NCI-H128 (cell line): ENCODE measurements around the gene TSPO2.
"Not testable (repeated sequence)": the region's sequence is repeated elsewhere in the genome, so short reads cannot be mapped to it uniquely, and the experiment has no call there.

Source experiments
- DNase-seq: peaks from one replicate; lab custom pipeline; 2025; ENCODE audit not compliant: unreplicated experiment; lab: John Stamatoyannopoulos, UW

Gene TSPO2, protein sequence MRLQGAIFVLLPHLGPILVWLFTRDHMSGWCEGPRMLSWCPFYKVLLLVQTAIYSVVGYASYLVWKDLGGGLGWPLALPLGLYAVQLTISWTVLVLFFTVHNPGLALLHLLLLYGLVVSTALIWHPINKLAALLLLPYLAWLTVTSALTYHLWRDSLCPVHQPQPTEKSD

DNA sequence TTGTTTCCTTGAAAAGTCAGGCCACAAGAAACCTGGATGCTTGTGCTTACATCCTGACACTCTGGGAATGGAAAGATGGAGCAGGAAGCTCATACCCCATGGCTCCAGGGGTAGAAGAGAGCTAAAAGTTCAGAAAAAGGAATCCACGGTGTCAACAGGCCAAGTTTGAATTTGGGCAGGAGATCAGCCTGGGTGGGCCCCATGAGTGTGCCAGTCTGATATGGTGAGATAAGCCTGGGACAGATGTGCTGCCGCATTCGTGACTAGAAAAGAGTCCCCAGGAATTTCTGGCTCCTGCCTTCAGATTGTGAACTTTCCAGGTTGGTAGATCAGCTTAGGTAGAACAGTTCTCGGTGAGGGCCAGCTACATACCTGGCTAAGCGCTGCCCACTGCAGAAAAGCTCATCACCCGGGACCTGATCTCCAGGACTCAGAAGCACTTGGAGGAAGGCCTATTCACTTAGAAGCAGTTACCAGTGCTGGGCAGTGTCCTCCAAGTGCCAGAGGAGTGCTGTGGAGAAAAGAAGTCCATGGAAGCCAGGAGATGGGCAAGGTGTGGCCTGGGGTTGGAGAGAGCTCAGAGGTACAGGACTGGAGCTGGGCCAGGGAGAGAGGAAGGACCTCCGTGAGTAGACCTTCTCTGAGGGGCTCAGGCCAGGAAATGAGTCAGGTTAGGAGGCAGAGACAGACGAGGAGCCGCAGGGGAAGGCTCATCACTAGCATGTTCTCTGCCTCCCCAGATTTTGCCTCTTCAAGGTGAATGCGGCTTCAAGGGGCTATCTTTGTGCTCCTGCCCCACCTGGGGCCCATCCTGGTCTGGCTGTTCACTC is at the start of gene TSPO2:
Gene TSPO2, plus strand, starts transcription at position 242 of the 830 bp plus-strand sequence. Its CDS starts 519 bp downstream, at position 761.
- no peak for DNase-seq

DNA sequence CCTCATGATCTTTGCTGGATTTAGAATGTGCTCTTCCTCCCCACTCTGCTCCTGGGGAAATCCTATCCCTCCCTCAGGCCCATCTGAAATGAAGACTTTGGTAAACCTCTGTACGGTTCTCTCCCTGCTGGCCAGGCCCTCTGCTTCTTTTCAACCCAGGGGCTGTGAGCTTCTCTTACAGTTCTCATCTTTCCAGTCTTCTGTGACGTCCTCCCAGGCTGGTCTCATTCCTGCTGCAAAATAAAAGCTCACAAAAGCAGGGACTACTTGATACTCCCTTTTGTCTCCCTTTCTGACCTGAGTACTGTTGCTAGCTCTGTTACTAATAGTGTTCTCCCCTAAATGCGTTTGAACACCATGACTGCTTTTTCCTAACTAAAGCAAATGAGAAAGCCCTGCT is 49.5 kb upstream of the TSPO2 start:
- DNase-seq = no peak

DNA sequence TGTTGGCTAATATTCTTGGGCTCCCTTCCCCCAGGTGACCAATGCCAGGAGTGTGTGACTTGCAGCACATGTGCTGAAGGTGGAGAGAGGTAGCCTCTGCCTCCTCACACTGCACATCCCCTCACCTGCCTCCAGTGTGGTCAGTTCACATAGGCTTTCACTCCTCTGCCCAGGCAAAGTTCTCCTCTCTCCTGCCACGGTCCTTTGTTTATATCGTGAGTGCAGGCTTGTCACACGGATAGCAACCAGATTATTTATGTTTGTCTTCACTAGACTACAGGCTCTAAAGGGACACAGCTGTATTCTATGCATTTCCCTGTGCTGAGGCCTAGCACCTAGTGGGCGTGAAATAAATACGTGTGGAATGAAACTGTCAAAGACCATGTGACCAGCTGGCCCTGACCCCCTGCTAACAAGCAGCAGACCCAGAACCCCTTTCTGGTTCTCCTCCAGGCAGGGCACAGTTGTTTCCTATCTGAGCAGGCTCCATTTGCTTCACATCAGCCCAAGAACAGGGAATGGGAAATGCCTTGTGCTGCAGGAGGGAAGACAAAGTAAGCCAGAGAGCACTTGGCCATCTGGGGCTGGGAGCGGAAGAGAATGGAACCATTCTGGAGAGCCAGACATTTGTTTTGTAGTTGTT is 45.6 kb upstream of the TSPO2 start:
- no peak for DNase-seq

DNA sequence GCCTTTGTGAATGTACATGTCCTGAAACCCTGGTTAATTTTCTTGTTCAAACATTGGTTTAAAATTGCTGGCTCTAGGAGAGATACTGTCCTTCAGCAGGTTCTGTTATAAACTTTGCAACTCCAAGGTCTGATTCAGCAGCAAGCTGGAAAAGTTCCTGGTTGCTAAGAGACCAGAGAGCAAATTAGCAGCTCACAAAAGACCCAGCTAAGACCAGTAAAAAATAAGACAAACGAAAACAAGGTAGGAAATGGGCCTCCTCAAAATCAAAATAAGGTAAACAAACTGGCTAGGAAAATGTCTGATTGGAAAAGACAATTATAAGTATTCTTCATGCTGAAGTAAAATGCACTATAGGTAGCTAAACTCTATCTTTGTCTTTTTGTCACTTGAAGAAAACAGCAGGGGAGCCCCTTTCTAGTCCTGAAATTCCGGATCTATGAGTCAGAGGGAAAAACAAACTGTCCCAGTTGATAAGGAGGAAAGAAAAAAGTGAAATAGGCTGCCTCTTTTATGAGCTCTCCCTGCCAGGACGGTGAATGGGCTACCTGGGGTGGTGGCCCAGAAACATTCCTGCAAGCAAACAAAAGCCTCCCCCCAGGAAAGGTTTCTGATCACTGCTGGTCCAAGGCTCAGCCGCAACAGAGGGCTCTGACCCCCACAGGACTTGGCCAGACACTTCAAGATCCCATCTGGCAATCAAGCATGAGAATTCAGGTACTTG is 44.9 kb upstream of the TSPO2 start:
- DNase-seq = no peak

DNA sequence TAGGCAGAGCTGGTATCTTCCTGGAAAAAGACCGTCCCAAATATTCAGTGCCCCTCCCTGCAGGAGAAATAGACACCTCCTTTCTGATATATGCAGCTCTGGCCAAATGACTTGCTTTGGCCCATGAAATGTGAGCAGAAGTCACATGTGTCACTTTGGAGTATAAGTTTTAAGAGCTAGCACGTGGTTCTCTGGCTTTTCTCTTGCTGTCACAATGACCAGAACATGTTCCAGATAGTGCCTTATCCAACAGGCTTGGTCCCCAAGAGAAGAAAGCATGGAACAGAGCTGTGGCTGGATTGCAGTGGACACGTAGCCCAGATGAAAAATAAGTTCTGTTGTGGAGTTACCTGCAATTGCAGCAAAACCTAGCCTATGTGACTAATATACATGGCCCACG is 43.6 kb upstream of the TSPO2 start:
- DNase-seq = no peak

DNA sequence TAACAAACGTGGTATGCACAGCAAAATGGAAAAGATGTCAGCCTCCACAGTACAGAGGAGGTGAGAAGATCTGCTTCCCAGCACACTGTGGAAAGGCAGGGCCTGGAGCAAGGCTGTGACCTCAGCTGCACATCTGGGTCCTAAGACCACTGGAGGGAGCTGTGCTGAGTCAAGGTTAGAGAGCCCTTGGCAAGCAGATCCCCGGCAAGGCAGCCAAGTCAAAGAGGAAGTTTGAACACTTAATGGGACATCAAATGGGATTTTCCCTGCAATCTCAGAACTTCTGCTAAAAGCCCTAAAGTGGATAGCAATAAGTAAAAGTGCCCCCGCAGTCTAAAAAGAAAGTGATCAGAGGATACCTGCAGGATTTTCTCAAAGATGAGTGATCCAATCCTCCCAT is 42.7 kb upstream of the TSPO2 start:
- DNase-seq = no peak

DNA sequence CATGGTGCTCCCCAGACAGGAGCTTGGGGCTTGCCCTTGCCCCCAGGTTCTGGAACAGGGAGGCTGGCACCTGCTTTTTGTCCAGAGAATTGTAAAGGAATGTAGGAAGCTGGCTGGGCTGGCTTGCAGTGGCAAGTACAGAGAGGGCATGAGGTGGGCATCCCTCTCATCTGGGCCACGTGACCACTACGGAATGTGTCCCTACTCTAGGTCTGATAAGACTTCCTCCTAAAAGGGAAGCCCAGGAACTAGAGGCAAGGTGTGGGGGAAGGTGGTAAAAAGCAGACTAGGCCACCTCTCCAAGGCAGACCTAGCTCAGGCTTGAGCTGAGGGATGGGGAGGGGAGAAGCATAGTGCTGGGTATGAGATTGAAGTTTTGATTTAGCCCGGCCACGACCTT is 42.0 kb upstream of the TSPO2 start:
- DNase-seq = no peak

DNA sequence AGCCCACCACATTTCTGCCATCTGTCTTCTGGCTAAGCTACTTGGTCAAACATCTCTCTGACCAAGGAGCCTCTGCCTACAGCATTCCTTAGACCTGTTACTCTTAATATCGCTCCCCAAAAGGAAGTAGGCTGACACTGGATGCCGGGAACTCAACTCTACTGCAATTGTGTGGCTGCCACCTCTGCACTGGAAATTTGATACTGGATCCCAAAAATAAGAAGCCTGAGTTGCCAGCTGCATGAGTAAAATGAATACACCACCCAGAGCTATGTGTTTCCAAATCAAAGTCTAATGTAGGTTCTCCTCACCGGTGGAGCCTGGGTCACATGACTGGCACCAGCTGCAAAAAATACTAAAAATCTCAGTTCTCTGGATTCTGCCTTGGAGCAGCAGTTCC is 40.1 kb upstream of the TSPO2 start:
- DNase-seq = no peak

DNA sequence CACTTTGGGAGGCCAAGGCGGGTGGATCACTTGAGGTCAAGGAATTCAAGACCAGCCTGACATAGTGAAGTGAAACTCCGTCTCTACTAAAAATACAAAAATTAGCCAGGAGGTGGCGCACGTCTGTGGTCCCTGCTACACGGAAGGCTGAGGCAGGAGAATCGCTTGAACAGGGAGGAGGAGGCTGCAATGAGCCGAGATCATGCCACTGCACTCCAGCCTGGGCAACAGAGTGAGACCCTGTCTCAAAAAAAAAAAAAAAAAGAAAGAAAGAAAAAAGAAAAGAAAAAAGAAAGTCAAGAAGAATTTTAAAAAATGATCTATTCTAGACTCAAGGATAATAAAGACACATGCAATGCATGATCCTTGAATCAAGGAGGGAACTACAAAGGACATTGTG is 36.0 kb upstream of the TSPO2 start:
- DNase-seq = not testable (repeated sequence)

DNA sequence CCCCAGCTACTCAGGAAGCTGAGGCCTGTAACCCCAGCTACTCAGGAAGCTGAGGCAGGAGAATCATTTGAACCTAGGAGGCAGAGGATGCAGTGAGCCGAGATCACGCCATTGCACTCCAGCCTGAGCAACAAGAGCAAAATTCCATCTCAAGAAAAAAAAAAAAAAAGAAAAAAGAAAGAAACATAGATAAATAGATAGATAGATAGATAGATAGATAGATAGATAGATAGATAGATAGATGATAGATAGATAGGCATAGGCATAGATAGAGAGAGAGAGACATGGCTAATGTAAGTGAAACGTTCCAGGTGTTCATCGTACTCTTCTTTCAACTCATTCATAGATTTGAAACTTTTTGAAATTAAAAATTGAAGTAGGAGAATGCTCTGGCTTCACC is 35.3 kb upstream of the TSPO2 start:
- not testable (repeated sequence) for DNase-seq

DNA sequence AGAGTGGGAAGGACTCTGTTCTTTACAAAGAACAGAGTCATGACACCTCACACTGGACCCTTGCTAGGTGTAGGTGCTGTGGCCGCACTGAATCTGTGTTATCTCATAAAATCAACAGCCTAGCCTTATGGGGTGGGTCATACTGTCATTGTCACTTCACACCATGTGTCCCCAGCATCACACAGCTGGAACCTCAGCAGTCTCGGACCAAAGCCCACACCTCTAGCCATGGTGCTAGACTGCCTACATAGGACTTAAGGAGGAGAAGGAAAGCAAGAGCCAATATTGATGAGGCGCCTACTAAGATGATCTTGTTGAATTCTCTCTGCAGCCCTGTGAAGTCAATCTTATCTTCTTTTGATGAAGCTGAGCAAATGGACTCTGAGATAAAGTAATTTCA is 34.3 kb upstream of the TSPO2 start:
- no peak for DNase-seq

DNA sequence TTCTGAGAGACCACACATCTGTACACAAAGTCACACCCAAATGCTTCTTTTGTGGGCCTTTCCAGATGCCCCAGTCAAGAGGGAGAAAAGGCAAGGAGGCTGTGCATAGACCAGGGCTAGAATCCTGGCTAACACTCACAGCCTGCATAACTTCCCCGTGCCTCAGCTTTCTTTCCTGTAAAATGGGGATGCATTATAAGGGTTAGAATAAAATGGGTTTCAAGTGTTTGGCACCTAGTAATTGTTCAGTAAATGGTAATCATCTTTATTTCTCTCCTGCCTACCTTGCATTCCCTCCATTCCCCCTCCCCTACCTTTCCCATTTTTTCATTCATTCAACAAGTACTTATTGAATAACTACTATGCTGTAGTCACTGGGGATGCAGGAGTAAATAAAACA is 32.6 kb upstream of the TSPO2 start:
- DNase-seq = no peak

DNA sequence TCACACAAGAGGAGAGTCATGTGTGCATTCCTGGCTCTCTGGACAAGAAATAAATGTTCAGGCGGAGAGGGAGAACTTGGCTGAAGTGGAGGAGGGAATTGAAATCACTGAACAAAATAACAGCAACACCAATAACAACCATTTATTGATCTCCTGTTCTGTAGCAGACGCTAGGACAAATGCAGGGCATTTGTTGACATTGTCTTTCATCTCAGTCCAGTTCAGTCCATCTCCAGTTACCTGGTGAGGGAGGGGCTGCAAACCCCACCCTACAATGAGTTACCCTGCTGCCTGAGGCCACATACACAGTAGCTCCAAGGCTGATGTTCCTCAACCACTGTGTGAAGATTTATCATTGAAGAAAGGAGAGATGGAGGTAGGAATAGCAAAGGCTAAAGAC is 30.6 kb upstream of the TSPO2 start:
- DNase-seq = no peak

DNA sequence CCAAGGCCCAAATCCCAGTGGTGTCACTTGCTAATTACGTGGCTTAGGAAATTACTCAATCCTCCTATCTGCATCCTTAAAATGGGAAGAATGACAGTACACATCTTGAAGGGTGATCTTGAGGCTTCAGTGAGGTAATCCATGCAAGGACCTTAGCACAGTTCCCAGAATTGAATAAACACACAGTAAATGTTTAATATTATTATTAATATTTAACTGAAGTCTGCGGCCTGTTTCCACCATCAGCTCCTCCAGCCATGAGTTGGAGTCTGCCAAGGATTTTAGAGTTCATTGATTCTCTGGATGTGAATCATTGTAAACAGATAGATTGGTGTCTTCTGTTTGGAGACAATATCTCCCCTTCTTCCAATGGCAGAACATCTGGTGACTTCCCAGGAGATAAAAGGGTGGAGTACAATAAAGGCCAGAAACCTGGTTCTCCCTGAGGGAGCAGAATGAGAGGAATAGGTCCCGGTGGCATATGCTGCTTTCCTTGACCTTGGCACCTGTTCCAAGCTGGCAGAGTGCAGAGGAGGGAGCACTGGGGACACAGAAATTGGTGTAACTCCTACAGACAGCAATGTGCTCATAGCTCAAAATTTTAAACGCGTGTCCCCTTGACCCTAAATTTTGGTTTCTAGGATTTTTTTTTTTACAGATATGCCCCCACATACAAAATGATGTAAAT is 28.7 kb upstream of the TSPO2 start:
- DNase-seq = no peak

DNA sequence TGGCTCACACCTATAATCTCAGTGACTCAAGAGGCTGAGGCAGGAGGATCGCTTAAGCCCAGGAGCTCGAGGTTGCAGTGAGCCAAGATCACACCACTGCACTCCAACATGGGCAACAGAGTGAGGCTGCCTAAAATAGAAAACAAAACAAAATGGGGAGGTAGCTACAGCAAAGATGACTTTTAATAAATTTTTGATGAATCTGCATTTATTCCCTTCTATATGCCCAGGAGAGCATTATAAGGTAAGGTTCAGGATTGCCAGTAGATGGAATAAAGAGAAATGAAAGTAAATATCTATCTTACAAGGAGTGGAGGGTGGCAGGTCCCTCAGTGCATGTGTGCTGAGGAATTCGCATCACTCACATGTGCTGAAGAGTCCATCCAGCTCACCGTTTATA is 27.5 kb upstream of the TSPO2 start:
- DNase-seq = no peak

DNA sequence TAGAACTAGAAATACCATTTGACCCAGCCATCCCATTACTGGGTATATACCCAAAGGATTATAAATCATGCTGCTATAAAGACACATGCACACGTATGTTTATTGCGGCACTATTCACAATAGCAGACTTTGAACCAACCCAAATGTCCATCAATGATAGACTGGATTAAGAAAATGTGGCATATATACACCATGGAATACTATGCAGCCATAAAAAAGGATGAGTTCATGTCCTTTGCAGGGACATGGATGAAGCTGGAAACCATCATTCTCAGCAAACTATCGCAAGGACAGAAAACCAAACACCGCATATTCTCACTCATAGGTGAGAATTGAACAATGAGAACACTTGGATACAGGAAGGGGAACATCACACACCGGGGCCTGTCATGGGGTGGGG is 26.4 kb upstream of the TSPO2 start:
- not testable (repeated sequence) for DNase-seq

DNA sequence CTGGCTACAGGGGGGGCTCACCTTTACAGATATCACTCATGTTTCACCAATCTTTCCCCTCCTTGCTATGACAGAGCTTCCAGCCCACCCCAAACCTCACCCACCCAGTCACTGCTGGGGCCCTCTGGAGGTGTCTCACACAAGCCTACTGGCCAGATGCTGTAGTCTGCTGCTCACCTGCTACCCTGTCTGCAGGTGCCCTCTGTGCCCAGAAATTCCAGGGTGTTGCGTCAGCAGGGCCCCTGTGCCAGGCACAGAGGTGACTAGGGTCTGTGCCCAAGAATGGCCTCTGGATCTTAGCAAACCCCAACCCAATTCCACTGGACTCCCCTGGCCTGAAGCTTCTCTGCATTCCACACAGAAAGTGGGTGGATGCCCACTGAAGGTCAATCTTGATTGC is 24.6 kb upstream of the TSPO2 start:
- DNase-seq = no peak

DNA sequence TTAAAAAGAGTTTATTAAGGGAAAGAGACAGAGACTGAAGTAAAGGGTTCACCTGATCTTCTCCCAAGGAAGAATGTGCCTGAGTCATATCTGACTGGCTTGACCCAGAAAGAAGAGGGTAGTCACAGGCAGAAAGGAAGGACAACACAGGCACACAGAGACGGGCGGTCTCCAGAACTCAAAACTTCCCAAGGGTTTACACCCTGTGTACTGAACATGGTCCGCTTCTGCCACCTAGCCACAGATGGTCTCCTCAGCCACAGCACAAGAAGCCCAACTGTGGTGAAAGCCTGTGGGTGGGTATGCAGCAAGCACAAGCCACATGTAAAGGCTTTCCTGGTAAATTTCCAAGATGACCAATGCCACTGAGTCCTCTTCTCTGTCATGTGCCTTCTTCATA is 20.4 kb upstream of the TSPO2 start:
- no peak for DNase-seq

DNA sequence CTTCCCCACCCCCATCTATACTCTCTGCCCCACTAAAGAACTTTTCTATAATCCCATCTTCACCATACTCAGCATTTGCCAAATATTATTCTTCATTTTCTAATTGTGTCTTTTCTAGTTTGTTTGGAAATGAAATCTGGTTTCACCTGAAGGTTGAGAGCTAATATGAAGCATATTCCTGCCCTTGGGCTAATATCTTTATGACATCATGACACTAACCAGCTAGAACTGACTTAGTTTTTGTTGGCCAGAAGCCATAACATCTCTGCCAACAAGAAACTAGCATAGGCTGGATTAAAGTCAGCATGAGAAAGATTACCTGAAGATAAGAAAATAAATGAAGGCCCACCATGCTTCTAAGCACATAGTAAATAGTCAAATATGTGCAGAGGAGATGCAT is 20.0 kb upstream of the TSPO2 start:
- DNase-seq = no peak

DNA sequence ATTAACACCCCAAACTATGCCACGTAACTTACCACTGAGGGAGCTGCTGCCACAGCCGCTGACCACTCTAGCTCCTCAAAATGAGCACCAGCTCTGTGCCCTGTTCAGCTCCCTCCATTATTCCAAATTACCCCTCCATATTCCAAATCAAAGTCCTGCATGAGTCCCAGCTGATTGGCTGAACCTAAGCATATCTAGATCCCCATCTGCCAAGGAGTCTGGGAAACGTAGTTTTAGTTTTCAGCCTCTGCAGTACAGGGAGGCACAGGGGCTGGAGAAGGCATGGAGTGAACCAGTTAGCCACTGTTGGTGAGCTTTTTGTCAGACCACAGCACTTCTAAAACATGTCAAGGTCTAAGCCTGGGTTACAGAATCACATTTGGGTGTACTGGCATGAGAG is 19.2 kb upstream of the TSPO2 start:
- no peak for DNase-seq

DNA sequence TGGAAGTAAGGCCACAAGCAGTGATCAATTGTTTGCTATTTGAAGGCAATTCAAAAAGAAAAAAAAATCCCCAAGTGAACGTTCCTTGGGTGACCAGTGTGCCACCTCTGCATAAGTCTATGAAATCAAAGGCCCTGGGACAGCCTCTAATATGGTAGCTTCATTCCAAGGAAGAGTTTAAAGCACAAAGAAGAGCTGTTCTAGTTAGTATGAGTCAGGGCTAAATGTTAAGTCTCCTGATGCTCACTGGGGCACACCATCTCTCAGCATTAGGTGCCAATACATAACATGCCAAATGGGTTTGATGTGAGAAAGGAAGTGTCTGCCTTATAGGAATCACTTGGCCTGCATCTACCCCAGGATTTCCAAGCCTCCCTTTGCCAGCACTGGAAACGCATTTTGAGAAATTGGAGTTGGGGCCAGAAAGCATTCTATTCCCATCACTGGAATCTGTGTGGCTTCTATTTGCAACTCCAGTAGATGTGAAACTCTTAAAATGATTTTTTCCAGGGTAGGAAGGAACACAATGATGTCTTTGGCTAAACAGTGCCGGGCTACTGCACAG is 16.2 kb upstream of the TSPO2 start:
- no peak for DNase-seq
